ENCODE measurements around the gene RIMKLB. TPM values are rescaled to one million over a fixed set of nuclear protein-coding genes. Genes with fewer than 3 reads are reported as not detected.
"Not testable (repeated sequence)": the region's sequence is repeated elsewhere in the genome, so short reads cannot be mapped to it uniquely, and the experiment has no call there.

The RIMKLB gene
- total RNA-seq, 6 donors from 2014 or later: 25.2 to 103 (median 40.1) TPM

DNA sequence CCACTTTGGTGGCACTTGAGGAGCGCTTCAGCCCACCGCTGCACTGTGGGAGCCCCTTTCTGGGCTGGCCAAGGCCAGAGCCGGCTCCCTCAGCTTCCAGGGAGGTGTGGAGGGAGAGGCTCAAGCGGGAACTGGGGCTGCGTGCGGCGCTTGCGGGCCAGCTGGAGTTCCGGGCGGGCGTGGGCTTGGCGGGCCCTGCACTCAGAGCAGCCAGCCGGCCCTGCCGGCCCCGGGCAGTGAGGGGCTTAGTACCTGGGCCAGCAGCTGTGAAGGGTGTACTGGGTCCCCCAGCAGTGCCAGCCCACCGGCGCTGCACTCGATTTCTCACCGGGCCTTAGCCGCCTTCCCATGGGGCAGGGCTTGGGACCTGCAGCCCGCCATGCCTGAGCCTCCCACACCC lies 96.8 kb downstream of the RIMKLB start:
- peak in 1 of 2 donors; percentile 73 for DNase-seq
- ATAC-seq (ENCODE audit: low FRiP score in 2 of 2); H3K27ac ChIP-seq; H3K27me3 ChIP-seq; H3K9me3 ChIP-seq; H3K4me1 ChIP-seq; H3K36me3 ChIP-seq; H3K4me3 ChIP-seq: not testable (repeated sequence)
- WGBS, 2 donors: 95% methylated on average over 10 of the region's 21 CpGs; no CpG with 5 or more reads in 1 of the 2 donors

DNA sequence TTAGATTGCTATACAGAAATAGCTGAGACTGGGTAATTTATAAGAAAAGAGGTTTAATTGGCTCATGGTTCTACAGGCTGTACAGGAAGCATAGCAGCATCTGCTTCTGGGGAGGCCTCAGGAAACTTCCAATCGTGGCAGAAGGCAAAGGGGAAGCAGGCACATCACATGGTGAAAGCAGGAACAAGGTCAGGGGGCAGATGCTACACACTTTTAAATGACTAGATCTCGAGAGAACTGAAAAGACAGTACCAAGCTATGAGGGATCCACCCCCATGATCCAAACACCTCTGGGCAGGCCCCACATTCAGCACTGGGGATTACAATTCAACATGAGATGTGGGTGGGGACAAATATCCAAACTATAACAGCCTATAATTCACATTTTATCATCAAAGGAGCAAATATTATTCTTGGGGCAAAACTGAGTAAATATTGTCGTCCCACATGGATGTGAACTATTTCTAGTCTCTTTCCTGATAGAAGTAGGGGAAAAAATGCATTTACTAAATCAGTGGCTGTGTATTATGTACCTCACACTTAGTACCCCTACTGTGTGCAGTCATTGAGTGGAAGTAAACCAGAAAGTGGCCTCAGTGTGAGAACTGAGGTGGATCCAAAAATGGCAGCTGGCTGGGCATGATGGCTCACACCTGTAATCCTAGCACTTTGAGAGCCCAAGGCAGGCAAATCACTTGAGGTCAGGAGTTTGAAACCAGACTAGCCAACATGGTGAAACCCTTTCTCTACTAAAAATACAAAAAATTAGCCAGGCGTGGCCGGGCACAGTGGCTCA lies 99.2 kb downstream of the RIMKLB start:
- Histone ChIP-seq H3K9me3 (no peaks in the 10 kb centered on the region), H3K4me1 (no peaks in the 10 kb centered on the region), H3K27ac (no peak overlapping the region), H3K27me3 (no peaks in the 10 kb centered on the region), H3K36me3 (no peaks in the 10 kb centered on the region), H3K4me3 (no peak overlapping the region)
- DNase-seq (no peak), ATAC-seq (ENCODE audit: low FRiP score in 2 of 2) (no peak)
- 74 to 81% methylated on average over 5 of the region's 5 CpGs for WGBS, 2 donors
- TF ChIP-seq POLR2AphosphoS5 (IDR thresholded peaks at IDR 0.05) (no peak), EP300 (IDR thresholded peaks at IDR 0.05) (no peak)
- TF ChIP-seq, protein P1, sequence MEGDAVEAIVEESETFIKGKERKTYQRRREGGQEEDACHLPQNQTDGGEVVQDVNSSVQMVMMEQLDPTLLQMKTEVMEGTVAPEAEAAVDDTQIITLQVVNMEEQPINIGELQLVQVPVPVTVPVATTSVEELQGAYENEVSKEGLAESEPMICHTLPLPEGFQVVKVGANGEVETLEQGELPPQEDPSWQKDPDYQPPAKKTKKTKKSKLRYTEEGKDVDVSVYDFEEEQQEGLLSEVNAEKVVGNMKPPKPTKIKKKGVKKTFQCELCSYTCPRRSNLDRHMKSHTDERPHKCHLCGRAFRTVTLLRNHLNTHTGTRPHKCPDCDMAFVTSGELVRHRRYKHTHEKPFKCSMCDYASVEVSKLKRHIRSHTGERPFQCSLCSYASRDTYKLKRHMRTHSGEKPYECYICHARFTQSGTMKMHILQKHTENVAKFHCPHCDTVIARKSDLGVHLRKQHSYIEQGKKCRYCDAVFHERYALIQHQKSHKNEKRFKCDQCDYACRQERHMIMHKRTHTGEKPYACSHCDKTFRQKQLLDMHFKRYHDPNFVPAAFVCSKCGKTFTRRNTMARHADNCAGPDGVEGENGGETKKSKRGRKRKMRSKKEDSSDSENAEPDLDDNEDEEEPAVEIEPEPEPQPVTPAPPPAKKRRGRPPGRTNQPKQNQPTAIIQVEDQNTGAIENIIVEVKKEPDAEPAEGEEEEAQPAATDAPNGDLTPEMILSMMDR (IDR thresholded peaks at IDR 0.05): no peak

- not testable (repeated sequence) for ATAC-seq (ENCODE audit: low FRiP score in 2 of 2); H3K27me3 ChIP-seq; H3K4me3 ChIP-seq; H3K9me3 ChIP-seq; DNase-seq; H3K27ac ChIP-seq; H3K4me1 ChIP-seq; H3K36me3 ChIP-seq
- 87 to 96% methylated on average over 3 of the region's 3 CpGs for WGBS, 2 donors
Observed at GRCh38 chr12:8801213-8801612, 103.4 kb downstream of the RIMKLB start.

- WGBS, 2 donors: 81 to 84% methylated on average over 3 of the region's 3 CpGs
- H3K4me3 ChIP-seq; H3K4me1 ChIP-seq; H3K27me3 ChIP-seq; DNase-seq; H3K9me3 ChIP-seq; H3K36me3 ChIP-seq; ATAC-seq (ENCODE audit: low FRiP score in 2 of 2); H3K27ac ChIP-seq: not testable (repeated sequence)
Observed at GRCh38 chr12:8804833-8805232, 107.0 kb downstream of the RIMKLB start.

DNA sequence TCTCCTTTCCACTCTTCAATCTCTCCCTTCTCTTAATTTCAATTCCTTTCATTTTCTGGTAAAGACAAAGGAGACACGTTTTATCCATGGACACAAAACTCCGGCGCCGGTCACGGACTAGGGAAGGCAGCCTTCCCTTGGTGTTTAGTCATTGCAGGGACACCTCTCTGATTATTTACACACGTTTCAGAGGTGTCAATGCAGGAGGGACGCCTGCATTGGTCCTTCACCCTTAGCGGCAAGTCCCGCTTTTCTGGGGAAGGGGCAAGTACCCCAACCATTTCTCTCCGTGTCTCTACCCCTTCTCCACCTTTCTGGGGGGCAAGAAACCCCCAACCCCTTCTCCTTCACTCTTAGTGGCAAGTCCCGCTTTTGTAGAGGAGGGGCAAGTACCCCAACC lies 107.7 kb downstream of the RIMKLB start:
- not testable (repeated sequence) for DNase-seq; H3K4me1 ChIP-seq; H3K27me3 ChIP-seq; H3K36me3 ChIP-seq; H3K27ac ChIP-seq; H3K9me3 ChIP-seq; H3K4me3 ChIP-seq; ATAC-seq (ENCODE audit: low FRiP score in 2 of 2)
- WGBS, 2 donors: 78 to 89% methylated on average over 11 of the region's 11 CpGs

GRCh38 chr12:8807084-8807483 lies 109.3 kb downstream of the RIMKLB start:
- DNase-seq; H3K27me3 ChIP-seq; H3K27ac ChIP-seq; H3K4me1 ChIP-seq; H3K9me3 ChIP-seq; H3K36me3 ChIP-seq; ATAC-seq (ENCODE audit: low FRiP score in 2 of 2); H3K4me3 ChIP-seq: not testable (repeated sequence)
- WGBS, 2 donors: 79 to 92% methylated on average over 8 to 11 of the region's 11 CpGs

DNA sequence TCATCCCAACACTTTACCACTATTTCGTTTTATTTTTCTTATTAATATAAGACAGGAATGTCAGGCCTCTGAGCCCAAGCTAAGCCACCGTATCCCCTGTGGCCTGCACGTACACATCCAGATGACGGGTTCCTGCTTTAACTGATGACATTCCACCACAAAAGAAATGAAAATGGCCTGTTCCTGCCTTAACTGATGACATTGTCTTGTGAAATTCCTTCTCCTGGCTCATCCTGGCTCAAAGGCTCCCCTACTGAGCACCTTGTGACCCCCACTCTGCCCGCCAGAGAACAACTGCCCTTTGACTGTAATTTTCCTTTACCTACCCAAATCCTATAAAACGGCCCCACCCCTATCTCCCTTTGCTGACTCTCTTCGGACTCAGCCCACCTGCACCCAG lies 112.3 kb downstream of the RIMKLB start:
- not testable (repeated sequence) for H3K4me1 ChIP-seq; H3K9me3 ChIP-seq; H3K27ac ChIP-seq; H3K4me3 ChIP-seq; ATAC-seq (ENCODE audit: low FRiP score in 2 of 2); H3K27me3 ChIP-seq; DNase-seq; H3K36me3 ChIP-seq
- WGBS, 2 donors: 85 to 90% methylated on average over 7 of the region's 7 CpGs

- Histone ChIP-seq H3K36me3 (no peaks in the 10 kb centered on the region), H3K27me3 (no peaks in the 10 kb centered on the region), H3K4me3 (no peak overlapping the region), H3K27ac (no peak overlapping the region), H3K9me3 (no peaks in the 10 kb centered on the region), H3K4me1 (no peaks in the 10 kb centered on the region)
- DNase-seq (no peak), ATAC-seq (ENCODE audit: low FRiP score in 2 of 2) (no peak)
- WGBS, 2 donors: 76 to 91% methylated on average over 5 of the region's 5 CpGs
- no peak for TF ChIP-seq POLR2AphosphoS5 (IDR thresholded peaks at IDR 0.05)
- no peak for TF ChIP-seq POLR2A (IDR thresholded peaks at IDR 0.05)
- TF ChIP-seq EP300 (IDR thresholded peaks at IDR 0.05): no peak
- TF ChIP-seq, protein P1 (IDR thresholded peaks at IDR 0.05): no peak
Observed at GRCh38 chr12:8813572-8814357, 116.0 kb downstream of the RIMKLB start.

Data from upper lobe of left lung (tissue), 6 donors.